HG02840 (cell line): ENCODE measurements around the gene MAFF.

ENCODE experiments used
- ATAC-seq: cut with Tn5 transposase; IDR thresholded peaks from one replicate; pipeline ENCODE4 v1.9.1; 2021; ENCODE audit warnings: mild to moderate bottlenecking, moderate library complexity, moderate number of reproducible peaks; ENCODE audit not compliant: unreplicated experiment, low FRiP score

Gene MAFF

GRCh38 chr22:38203090-38203810 is 1.5 kb downstream of the MAFF start:
- ATAC-seq = no peak

- no peak for ATAC-seq
These were observed 2.2 kb downstream of the MAFF start for GRCh38 chr22:38203855-38204514.

GRCh38 chr22:38204784-38205183 is 3.0 kb downstream of the MAFF start:
- no peak for ATAC-seq

GRCh38 chr22:38205261-38206128 is 3.7 kb downstream of the MAFF start:
- no peak for ATAC-seq

- no peak for ATAC-seq
These were observed 6.2 kb downstream of the MAFF start for GRCh38 chr22:38207898-38208432.

GRCh38 chr22:38208551-38208968 is 6.8 kb downstream of the MAFF start:
- no peak for ATAC-seq

- no peak for ATAC-seq
These were observed 9.8 kb downstream of the MAFF start for GRCh38 chr22:38211556-38211955.

GRCh38 chr22:38212442-38212841 is 10.6 kb downstream of the MAFF start:
- no peak for ATAC-seq

GRCh38 chr22:38213319-38213989 is 11.7 kb downstream of the MAFF start:
- ATAC-seq = no peak

GRCh38 chr22:38213990-38214301 is 12.2 kb downstream of the MAFF start:
- no peak for ATAC-seq

- no peak for ATAC-seq
These were observed 12.7 kb downstream of the MAFF start for GRCh38 chr22:38214302-38215056.

GRCh38 chr22:38215156-38216038 is 13.6 kb downstream of the MAFF start:
- ATAC-seq = no peak

- no peak for ATAC-seq
These were observed 17.1 kb downstream of the MAFF start for GRCh38 chr22:38218661-38219622.

- ATAC-seq = no peak
These were observed 17.8 kb downstream of the MAFF start for GRCh38 chr22:38219632-38220031.

- ATAC-seq = no peak
These were observed 18.4 kb downstream of the MAFF start for GRCh38 chr22:38220163-38220562.

- no peak for ATAC-seq
These were observed 19.0 kb downstream of the MAFF start for GRCh38 chr22:38220653-38221386.

GRCh38 chr22:38221407-38221806 is 19.6 kb downstream of the MAFF start:
- no peak for ATAC-seq
